Upper lobe of right lung (tissue), 1 donor: ENCODE results near the gene PCDHGA4. TPM values are rescaled to one million over a fixed set of nuclear protein-coding genes. Genes with fewer than 3 reads are reported as not detected.
"Not testable (repeated sequence)": the region's sequence is repeated elsewhere in the genome, so short reads cannot be mapped to it uniquely, and the experiment has no call there.

ENCODE experiments used
- ATAC-seq: fragments of 200-7000 bp; cut with Tn5 transposase; one replicate; pipeline ENCODE4 v1.9.1; 2020; ENCODE audit warnings: mild to moderate bottlenecking, moderate library complexity
- DNase-seq: peaks from one replicate; pipeline ENCODE4 v3.0.0-alpha.2; 2020
- H3K27ac ChIP-seq: fragments of 200-600 bp; one replicate; pipeline ENCODE4 v1.8.0; 2022
- H3K27me3 ChIP-seq: fragments of 200-600 bp; one replicate; pipeline ENCODE4 v1.8.0; 2022; ENCODE audit warnings: mild to moderate bottlenecking
- H3K36me3 ChIP-seq: fragments of 200-600 bp; one replicate; pipeline ENCODE4 v1.8.0; 2022
- H3K4me1 ChIP-seq: fragments of 200-600 bp; one replicate; pipeline ENCODE4 v1.8.0; 2022
- H3K4me3 ChIP-seq: fragments of 200-600 bp; one replicate; pipeline ENCODE4 v1.8.0; 2022; ENCODE audit warnings: mild to moderate bottlenecking
- H3K9me3 ChIP-seq: fragments of 200-600 bp; one replicate; pipeline ENCODE4 v1.8.0; 2022
- CTCF ChIP-seq: fragments of 200-600 bp; IDR thresholded peaks from one replicate; pipeline ENCODE4 v1.8.0; 2022; ENCODE audit warnings: antibody characterized with exemption
- intact Hi-C: fragments of 100-400 bp; cut with DNase I; formaldehyde crosslinking; loops from one replicate; pipeline ENCODE4 v1.11.0; 2022
- total RNA-seq: library from RNA; stranded (reverse); fragmentation: NEBNext Ultra II Directional; extraction: Animal tissue kit (Norgen Biotek cat#: 25700); gene quantifications from one replicate; pipeline ENCODE4 v1.2.1, GENCODE V29; 2021
- donor health status: DM: no; HTN: yes; CAD: no; lungs with severe emphysema.

Gene PCDHGA4
- total RNA-seq, 1 donor from 2014 or later, result 3.9 TPM

DNA sequence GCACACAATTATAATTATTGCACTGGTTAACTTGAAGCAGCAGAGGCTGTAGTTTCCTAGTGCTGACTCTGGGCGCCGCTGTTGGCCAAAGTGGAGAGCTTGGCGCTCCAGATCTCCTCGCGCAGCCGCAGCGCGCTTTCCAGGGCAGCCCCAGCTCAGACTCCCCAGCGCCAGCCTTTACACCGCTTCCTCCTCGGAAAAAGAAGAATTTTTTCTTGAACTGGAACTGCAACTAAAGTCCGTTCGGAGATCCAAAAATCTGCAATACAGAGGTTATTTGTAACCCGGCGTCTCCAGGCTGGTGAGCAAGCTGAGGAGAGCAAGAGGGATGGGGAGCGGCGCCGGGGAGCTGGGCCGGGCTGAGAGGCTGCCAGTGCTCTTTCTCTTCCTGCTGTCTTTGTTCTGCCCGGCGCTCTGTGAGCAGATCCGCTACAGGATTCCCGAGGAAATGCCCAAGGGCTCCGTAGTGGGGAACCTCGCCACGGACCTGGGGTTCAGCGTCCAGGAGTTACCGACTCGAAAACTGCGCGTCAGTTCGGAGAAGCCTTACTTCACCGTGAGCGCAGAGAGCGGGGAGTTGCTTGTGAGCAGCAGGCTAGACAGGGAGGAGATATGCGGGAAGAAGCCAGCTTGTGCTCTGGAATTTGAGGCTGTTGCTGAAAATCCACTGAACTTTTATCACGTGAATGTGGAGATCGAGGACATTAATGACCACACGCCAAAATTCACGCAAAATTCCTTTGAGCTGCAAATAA, 32.9 kb downstream of the PCDHGA4 start, which contains the start of gene PCDHGB4:
Gene PCDHGB4 (plus strand): TSS at position 142 of the 755 bp plus-strand sequence. CDS start 187 bp downstream, at position 329.
- H3K4me1 ChIP-seq, H3K4me3 ChIP-seq, H3K27ac ChIP-seq, H3K36me3 ChIP-seq, H3K27me3 ChIP-seq, intact Hi-C loops: not testable (repeated sequence)
- TF ChIP-seq CTCF, result peak; percentile 42
- ATAC-seq (peak; percentile 92), DNase-seq (peak; percentile 74)
- peaks cover 31% of the 10 kb centered on the region for H3K9me3 ChIP-seq

- Histone ChIP-seq H3K4me3 (no peak overlapping the region), H3K27ac (no peak overlapping the region), H3K27me3 (peaks cover 10% of the 10 kb centered on the region), H3K4me1 (no peaks in the 10 kb centered on the region), H3K9me3 (peaks cover 40% of the 10 kb centered on the region), H3K36me3 (no peaks in the 10 kb centered on the region)
- DNase-seq, result no peak
- ATAC-seq, result no peak
- intact Hi-C loops, result no loop called here
- TF ChIP-seq CTCF, result no peak
Observed at GRCh38 chr5:141388661-141389060, 33.8 kb downstream of the PCDHGA4 start.

GRCh38 chr5:141389153-141390042, 34.6 kb downstream of the PCDHGA4 start:
- DNase-seq (no peak), ATAC-seq (no peak)
- H3K4me1 ChIP-seq, result no peaks in the 10 kb centered on the region
- peaks cover 39% of the 10 kb centered on the region for H3K9me3 ChIP-seq
- H3K36me3 ChIP-seq, result no peaks in the 10 kb centered on the region
- H3K4me3 ChIP-seq, result no peak overlapping the region
- H3K27me3 ChIP-seq, result peaks cover 16% of the 10 kb centered on the region
- TF ChIP-seq CTCF, result no peak
- no peak overlapping the region for H3K27ac ChIP-seq
- intact Hi-C loops, result no loop called here

DNA sequence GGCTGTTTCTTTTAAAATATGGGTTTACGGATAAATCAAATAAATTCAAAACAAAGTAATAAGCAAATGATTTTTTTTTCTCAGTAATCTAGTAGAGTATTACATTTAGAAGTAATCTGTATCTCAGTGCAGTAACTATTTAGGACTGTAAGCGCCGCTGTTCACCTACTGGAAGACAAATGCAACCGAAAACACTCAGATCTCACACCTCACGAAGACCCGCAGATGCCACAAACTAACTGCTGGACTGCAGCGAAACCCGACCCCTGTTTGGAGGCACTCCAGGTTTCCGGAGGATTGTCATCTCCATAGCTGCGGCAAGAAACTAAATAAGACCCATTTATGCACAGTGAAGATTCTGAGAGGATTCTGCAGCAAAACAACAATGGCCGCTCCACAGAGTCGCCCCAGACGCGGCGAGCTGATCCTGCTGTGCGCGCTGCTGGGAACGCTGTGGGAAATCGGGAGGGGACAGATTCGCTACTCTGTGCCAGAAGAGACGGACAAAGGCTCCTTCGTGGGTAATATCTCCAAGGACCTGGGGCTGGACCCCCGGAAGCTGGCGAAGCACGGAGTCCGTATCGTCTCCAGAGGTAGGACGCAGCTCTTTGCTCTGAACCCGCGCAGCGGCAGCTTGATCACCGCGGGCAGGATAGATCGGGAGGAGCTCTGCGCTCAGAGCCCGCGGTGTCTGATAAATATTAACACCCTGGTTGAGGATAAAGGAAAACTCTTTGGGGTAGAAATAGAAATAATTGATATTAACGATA, 37.8 kb downstream of the PCDHGA4 start, which contains the start of gene PCDHGA8:
Gene PCDHGA8 (plus strand): TSS at position 205 of the 770 bp plus-strand sequence. CDS start 181 bp downstream, at position 386.
- TF ChIP-seq CTCF, result peak; percentile 12
- intact Hi-C loops, result no loop called here
- Histone ChIP-seq H3K9me3 (peaks cover 36% of the 10 kb centered on the region), H3K27ac (no peak within 1 kb of the TSS), H3K4me3 (no peak within 1 kb of the TSS), H3K4me1 (no peaks in the 10 kb centered on the region), H3K27me3 (peaks cover 16% of the 10 kb centered on the region), H3K36me3 (no peaks in the 10 kb centered on the region)
- no peak for ATAC-seq
- DNase-seq, result no peak

GRCh38 chr5:141393267-141393666, 38.4 kb downstream of the PCDHGA4 start:
- peaks cover 36% of the 10 kb centered on the region for H3K9me3 ChIP-seq
- no peaks in the 10 kb centered on the region for H3K36me3 ChIP-seq
- H3K4me3 ChIP-seq, result no peak overlapping the region
- H3K4me1 ChIP-seq, result no peaks in the 10 kb centered on the region
- no peak overlapping the region for H3K27ac ChIP-seq
- peaks cover 16% of the 10 kb centered on the region for H3K27me3 ChIP-seq
- TF ChIP-seq CTCF, result no peak
- DNase-seq (no peak), ATAC-seq (no peak)
- intact Hi-C loops, result no loop called here

DNA sequence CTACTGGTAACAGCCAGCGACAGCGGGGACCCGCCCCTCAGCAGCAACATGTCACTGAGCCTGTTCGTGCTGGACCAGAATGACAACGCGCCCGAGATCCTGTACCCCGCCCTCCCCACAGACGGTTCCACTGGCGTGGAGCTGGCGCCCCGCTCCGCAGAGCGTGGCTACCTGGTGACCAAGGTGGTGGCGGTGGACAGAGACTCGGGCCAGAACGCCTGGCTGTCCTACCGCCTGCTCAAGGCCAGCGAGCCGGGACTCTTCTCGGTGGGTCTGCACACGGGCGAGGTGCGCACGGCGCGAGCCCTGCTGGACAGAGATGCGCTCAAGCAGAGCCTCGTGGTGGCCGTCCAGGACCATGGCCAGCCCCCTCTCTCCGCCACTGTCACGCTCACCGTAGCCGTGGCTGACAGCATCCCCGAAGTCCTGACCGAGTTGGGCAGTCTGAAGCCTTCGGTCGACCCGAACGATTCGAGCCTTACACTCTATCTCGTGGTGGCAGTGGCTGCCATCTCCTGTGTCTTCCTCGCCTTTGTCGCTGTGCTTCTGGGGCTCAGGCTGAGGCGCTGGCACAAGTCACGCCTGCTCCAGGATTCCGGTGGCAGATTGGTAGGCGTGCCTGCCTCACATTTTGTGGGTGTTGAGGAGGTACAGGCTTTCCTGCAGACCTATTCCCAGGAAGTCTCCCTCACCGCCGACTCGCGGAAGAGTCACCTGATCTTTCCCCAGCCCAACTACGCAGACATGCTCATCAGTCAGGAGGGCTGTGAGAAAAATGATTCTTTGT, 39.8 kb downstream of the PCDHGA4 start:
- H3K4me3 ChIP-seq, H3K27ac ChIP-seq, H3K36me3 ChIP-seq, H3K4me1 ChIP-seq, intact Hi-C loops, ATAC-seq, DNase-seq: not testable (repeated sequence)
- Histone ChIP-seq H3K9me3 (peaks cover 29% of the 10 kb centered on the region), H3K27me3 (peaks cover 23% of the 10 kb centered on the region)
